Measurements from ENCODE around the gene WDR33.

DNA sequence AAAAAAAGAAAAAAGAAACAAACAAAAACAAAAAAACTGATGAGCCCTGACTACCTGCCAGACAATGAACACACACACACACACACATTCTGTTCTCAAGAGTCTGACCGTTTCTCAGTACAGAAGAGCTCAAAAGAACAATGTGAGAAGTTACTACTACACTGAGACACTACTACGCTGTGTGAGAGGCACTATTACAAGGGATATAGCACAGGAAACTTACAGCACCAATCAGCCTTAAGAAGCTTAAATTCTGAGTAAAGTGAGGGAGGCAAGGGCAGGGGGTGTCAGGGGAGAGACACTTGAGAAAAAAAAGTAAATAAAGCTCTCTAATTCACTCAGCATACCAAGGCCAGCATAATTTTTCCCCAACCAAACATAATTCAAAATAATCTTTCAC, 32.5 kb downstream of the WDR33 start:
- TF ChIP-seq EZH2 (IDR thresholded peaks at IDR 0.05; ENCODE audit: insufficient read depth, poor library complexity, severe bottlenecking) (no peak), EZH2phosphoT487 (IDR thresholded peaks at IDR 0.05; ENCODE audit: insufficient read depth, low read depth) (no peak)

Data from GM23248 (cell line).